Neural cell (in vitro differentiated cells): Measurements from ENCODE around the gene PRXL2B.

Experiments used
- CTCF ChIP-seq: fragments of 450-650 bp; IDR thresholded peaks from 2 replicates; pipeline ENCODE4 v1.5.1; 2014; ENCODE audit warnings: antibody characterized with exemption, mild to moderate bottlenecking, moderate library complexity; ENCODE audit not compliant: poor library complexity, severe bottlenecking
- POLR2AphosphoS5 ChIP-seq: IDR thresholded peaks from 2 replicates; pipeline ENCODE4 v1.6.1; 2012
- SMC3 ChIP-seq: fragments of 450-650 bp; conservative IDR thresholded peaks from 2 replicates; pipeline ENCODE4 v1.6.1; 2014; ENCODE audit warnings: antibody characterized with exemption, mild to moderate bottlenecking, moderate library complexity; ENCODE audit not compliant: poor library complexity
- TAF1 ChIP-seq: IDR thresholded peaks from 2 replicates; pipeline ENCODE4 v1.6.1; 2012; ENCODE audit warnings: low read depth

- no peak for TF ChIP-seq SMC3
- no peak for TF ChIP-seq CTCF
- TF ChIP-seq TAF1, result no peak
- no peak for TF ChIP-seq POLR2AphosphoS5
Measured at GRCh38 chr1:2537784-2538115, 48.8 kb upstream of the PRXL2B start.
